Smooth muscle cell (in vitro differentiated cells): ENCODE data around the gene NFKBIL1. TPM values are rescaled to one million over a fixed set of nuclear protein-coding genes. Genes with fewer than 3 reads are reported as not detected.
A peak's percentile ranks its signal among the peaks of the same experiment; 100 is the strongest.

Source experiments
- DNase-seq: peaks from one replicate; lab custom pipeline; 2025; ENCODE audit not compliant: unreplicated experiment; lab: John Stamatoyannopoulos, UW
- H2AFZ ChIP-seq: fragments of 200-600 bp; sonication (generic); 2 replicates; pipeline ENCODE4 v1.6.0; 2016; ENCODE audit warnings: antibody characterized with exemption, low read depth, mild to moderate bottlenecking
- H3F3A ChIP-seq: fragments of 200-600 bp; sonication (generic); 2 replicates; pipeline ENCODE4 v1.6.0; 2017; ENCODE audit warnings: antibody characterized with exemption, low read depth
- H3K27ac ChIP-seq: fragments of 200-600 bp; sonication (generic); 2 replicates; pipeline ENCODE4 v1.5.1; 2016; ENCODE audit warnings: low read depth, mild to moderate bottlenecking
- H3K27me3 ChIP-seq: fragments of 200-600 bp; sonication (generic); 2 replicates; pipeline ENCODE4 v1.6.1; 2016; ENCODE audit warnings: low read depth, mild to moderate bottlenecking
- H3K36me3 ChIP-seq: fragments of 200-600 bp; sonication (generic); 2 replicates; pipeline ENCODE4 v1.5.1; 2016; ENCODE audit warnings: low read depth
- H3K4me1 ChIP-seq: fragments of 200-600 bp; sonication (generic); 2 replicates; pipeline ENCODE4 v1.5.1; 2016; ENCODE audit warnings: low read depth
- H3K4me2 ChIP-seq: fragments of 200-600 bp; sonication (generic); 2 replicates; pipeline ENCODE4 v1.6.0; 2016; ENCODE audit warnings: mild to moderate bottlenecking
- H3K4me3 ChIP-seq: fragments of 200-600 bp; sonication (generic); 2 replicates; pipeline ENCODE4 v1.5.1; 2016; ENCODE audit warnings: mild to moderate bottlenecking
- H3K79me2 ChIP-seq: fragments of 200-600 bp; sonication (generic); 2 replicates; pipeline ENCODE4 v1.6.0; 2016; ENCODE audit warnings: low read depth, mild to moderate bottlenecking
- H3K9ac ChIP-seq: fragments of 200-600 bp; sonication (generic); 2 replicates; pipeline ENCODE4 v1.6.0; 2016; ENCODE audit warnings: low read depth
- H3K9me3 ChIP-seq: fragments of 200-600 bp; sonication (generic); replicated peaks from 2 replicates; pipeline ENCODE4 v1.5.1; 2016; ENCODE audit warnings: low read depth
- H4K20me1 ChIP-seq: fragments of 200-600 bp; sonication (generic); 2 replicates; pipeline ENCODE4 v1.6.0; 2016; ENCODE audit warnings: low read depth
- WGBS: methylation state at CpG from one replicate; pipeline ENCODE4 v1.1.7; 2016; ENCODE audit warnings: low lambda C conversion rate; 5-methylcytosine and 5-hydroxymethylcytosine counted together
- polyA plus RNA-seq: library from polyadenylated mRNA; unstranded; fragments of >200 nt; fragmentation: Nextera tagmentation; extraction: Ambion mirVana; gene quantifications from 2 replicates; pipeline ENCODE4 v1.2.1, GENCODE V29; 2016
- total RNA-seq: library from RNA; depleted of rRNA; stranded (reverse); fragments of >200 nt; gene quantifications from 2 replicates; pipeline ENCODE4 v1.2.3, GENCODE V29; 2014
- TF ChIP-seq, protein P1 (sequence below): fragments of 200-600 bp; sonication (generic); IDR thresholded peaks from 2 replicates; pipeline ENCODE4 v1.5.1; 2017; ENCODE audit warnings: borderline replicate concordance, mild to moderate bottlenecking, antibody characterized with exemption; ENCODE audit not compliant: insufficient read depth, poor library complexity, severe bottlenecking

NFKBIL1 gene
- total and polyA plus RNA-seq, 2 experiments from 2014 or later: 8.1 to 23.5 TPM

DNA sequence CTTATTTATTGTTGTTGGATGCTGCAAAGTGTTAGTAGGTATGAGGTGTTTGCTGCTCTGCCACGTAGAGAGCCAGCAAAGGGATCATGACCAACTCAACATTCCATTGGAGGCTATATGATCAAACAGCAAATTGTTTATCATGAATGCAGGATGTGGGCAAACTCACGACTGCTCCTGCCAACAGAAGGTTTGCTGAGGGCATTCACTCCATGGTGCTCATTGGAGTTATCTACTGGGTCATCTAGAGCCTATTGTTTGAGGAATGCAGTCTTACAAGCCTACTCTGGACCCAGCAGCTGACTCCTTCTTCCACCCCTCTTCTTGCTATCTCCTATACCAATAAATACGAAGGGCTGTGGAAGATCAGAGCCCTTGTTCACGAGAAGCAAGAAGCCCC lies 37.4 kb upstream of the NFKBIL1 start:
- Histone ChIP-seq H3K27me3 (no peaks in the 10 kb centered on the region), H3K9ac (no peak overlapping the region), H3K4me3 (no peak overlapping the region), H3F3A (no peaks in the 10 kb centered on the region), H3K4me2 (no peak overlapping the region), H3K4me1 (no peaks in the 10 kb centered on the region), H3K27ac (no peak overlapping the region), H3K36me3 (no peaks in the 10 kb centered on the region), H2AFZ (no peak overlapping the region), H3K9me3 (no peaks in the 10 kb centered on the region), H4K20me1 (no peaks in the 10 kb centered on the region), H3K79me2 (no peaks in the 10 kb centered on the region)
- TF ChIP-seq, protein P1, sequence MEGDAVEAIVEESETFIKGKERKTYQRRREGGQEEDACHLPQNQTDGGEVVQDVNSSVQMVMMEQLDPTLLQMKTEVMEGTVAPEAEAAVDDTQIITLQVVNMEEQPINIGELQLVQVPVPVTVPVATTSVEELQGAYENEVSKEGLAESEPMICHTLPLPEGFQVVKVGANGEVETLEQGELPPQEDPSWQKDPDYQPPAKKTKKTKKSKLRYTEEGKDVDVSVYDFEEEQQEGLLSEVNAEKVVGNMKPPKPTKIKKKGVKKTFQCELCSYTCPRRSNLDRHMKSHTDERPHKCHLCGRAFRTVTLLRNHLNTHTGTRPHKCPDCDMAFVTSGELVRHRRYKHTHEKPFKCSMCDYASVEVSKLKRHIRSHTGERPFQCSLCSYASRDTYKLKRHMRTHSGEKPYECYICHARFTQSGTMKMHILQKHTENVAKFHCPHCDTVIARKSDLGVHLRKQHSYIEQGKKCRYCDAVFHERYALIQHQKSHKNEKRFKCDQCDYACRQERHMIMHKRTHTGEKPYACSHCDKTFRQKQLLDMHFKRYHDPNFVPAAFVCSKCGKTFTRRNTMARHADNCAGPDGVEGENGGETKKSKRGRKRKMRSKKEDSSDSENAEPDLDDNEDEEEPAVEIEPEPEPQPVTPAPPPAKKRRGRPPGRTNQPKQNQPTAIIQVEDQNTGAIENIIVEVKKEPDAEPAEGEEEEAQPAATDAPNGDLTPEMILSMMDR: no peak
- 85% methylated on average over 4 of the region's 4 CpGs for WGBS
- no peak for DNase-seq

DNA sequence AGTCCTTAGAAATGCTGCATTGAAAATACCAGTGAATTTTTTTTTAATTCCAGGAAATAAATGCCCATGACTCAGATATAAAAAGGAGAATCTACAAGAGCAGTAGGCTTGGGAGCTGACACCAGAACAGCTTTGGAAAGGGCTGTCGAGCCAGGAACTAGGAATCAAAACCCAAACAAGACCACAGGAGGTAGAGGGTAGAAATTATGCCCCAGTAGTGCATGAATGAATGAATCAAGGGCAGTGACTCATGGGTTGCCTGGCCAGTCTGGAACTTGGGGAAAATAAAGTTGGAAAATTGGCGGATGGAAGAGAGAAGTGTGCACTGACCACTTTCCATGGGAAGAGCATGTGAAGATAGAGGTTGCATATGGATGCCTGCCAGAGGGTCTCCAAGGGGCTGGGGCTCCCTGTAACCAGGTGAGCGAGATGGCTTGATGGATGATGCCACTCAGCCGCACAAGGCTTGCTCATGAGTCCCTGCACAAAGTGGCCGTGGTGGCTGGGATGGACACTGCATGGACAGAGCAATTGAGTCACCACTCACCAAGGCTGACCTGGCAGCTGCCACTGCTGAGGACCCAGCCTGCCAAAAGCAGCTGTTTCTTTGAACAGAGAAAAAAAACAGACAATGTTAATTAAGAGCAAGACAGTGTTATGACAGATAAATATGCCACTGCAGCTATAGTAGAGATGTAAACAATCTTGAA lies 33.8 kb upstream of the NFKBIL1 start:
- no peaks in the 10 kb centered on the region for H3K79me2 ChIP-seq
- H3K4me3 ChIP-seq: no peak overlapping the region
- WGBS: 93% methylated on average over 4 of the region's 5 CpGs
- H3K27ac ChIP-seq: no peak overlapping the region
- H3K4me2 ChIP-seq: no peak overlapping the region
- H4K20me1 ChIP-seq: no peaks in the 10 kb centered on the region
- no peaks in the 10 kb centered on the region for H3K9me3 ChIP-seq
- TF ChIP-seq, protein P1: no peak
- no peaks in the 10 kb centered on the region for H3K27me3 ChIP-seq
- H3F3A ChIP-seq: no peaks in the 10 kb centered on the region
- H3K4me1 ChIP-seq: no peaks in the 10 kb centered on the region
- no peak overlapping the region for H3K9ac ChIP-seq
- no peak overlapping the region for H2AFZ ChIP-seq
- no peaks in the 10 kb centered on the region for H3K36me3 ChIP-seq
- DNase-seq: no peak

DNA sequence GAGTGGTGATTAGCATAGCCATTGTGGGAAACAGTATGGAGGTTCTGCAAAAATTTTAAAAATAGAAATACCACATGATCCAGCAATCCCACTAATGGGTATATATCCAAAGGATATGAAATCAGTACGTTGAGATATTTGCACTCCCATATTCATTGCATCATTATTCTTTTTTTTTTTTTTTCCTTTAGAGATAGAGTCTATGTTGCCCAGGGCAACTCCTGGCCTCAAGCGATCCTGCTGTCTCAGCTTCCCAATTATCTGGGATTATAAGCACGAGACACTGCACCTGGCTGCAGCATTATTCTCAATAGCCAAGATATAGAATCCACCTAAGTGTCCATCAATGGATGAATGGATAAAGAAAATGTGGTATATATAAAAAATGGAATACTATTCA lies 25.6 kb upstream of the NFKBIL1 start:
- Histone ChIP-seq H3K4me3 (no peak overlapping the region), H3K4me2 (no peak overlapping the region), H3K9me3 (no peaks in the 10 kb centered on the region), H3K4me1 (no peaks in the 10 kb centered on the region), H3F3A (no peaks in the 10 kb centered on the region), H3K36me3 (no peaks in the 10 kb centered on the region), H3K27ac (no peak overlapping the region), H3K9ac (no peak overlapping the region), H2AFZ (no peak overlapping the region), H4K20me1 (no peaks in the 10 kb centered on the region), H3K27me3 (no peaks in the 10 kb centered on the region), H3K79me2 (no peaks in the 10 kb centered on the region)
- DNase-seq: no peak
- 73% methylated on average over 3 of the region's 3 CpGs for WGBS
- TF ChIP-seq, protein P1: no peak

DNA sequence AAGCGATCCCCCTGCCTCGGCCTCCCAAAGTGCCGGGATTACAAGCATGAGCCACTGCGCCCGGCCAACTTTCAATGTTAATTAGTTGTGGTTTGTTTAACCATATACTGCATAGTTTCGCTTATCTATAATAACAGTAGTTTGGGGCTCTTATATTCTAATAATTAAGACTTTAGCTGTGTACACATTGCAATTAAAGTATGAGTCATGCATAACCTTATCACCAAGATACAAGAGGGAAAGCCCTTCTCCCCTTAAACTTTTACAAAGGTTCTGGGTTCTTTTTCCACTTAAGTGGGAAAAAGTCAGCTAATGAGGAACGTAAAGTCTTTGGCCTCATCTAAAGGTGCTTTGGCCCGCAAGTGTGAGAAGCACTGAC lies 21.9 kb upstream of the NFKBIL1 start:
- H3K9me3 ChIP-seq: no peaks in the 10 kb centered on the region
- TF ChIP-seq, protein P1: no peak
- DNase-seq: no peak
- H3K9ac ChIP-seq: no peak overlapping the region
- H3K4me1 ChIP-seq: no peaks in the 10 kb centered on the region
- H3K4me2 ChIP-seq: no peak overlapping the region
- no peaks in the 10 kb centered on the region for H3K79me2 ChIP-seq
- peak overlapping the region; percentile 31 for H3K27ac ChIP-seq
- no peak overlapping the region for H3K4me3 ChIP-seq
- H4K20me1 ChIP-seq: peaks cover 13% of the 10 kb centered on the region
- no peak overlapping the region for H2AFZ ChIP-seq
- peaks cover 4% of the 10 kb centered on the region for H3F3A ChIP-seq
- H3K36me3 ChIP-seq: no peaks in the 10 kb centered on the region
- no peaks in the 10 kb centered on the region for H3K27me3 ChIP-seq
- WGBS: 81% methylated on average over 8 of the region's 8 CpGs
